HepG2 (cell line): ENCODE results near the gene TEAD1. TPM values are rescaled to one million over a fixed set of nuclear protein-coding genes. Genes with fewer than 3 reads are reported as not detected.

Source experiments
- ATAC-seq: fragments of 200-7000 bp; cut with Tn5 transposase; 3 replicates; pipeline ENCODE4 v1.9.1; 2020; ENCODE audit warnings: mild to moderate bottlenecking, moderate library complexity
- BruUV-seq: library from RNA; stranded (reverse); fragments of 400-500 nt; replicated peaks from 2 replicates; lab custom pipeline; 2021; lab: Mats Ljungman, UMichigan
- CTCF ChIA-PET: fragments of 300-600 bp; formaldehyde crosslinking; extraction: SDS; loops from one replicate; lab custom pipeline; 2021; ENCODE audit warnings: low total read pairs, inconsistent platforms, low intra/inter-chr PET ratio; lab: Yijun Ruan, JAX
- POLR2A ChIA-PET: fragments of 350-600 bp; sonication (Branson Sonifier 250); formaldehyde crosslinking; loops from one replicate; lab custom pipeline; 2020; ENCODE audit warnings: antibody characterized with exemption, inconsistent platforms; lab: Yijun Ruan, JAX
- DNase-seq: peaks from one replicate; pipeline ENCODE4 v3.0.0-alpha.2; 2015; ENCODE audit warnings: low spot score
- FAIRE-seq: peaks from 3 replicates; lab custom pipeline; 2011; peaks lifted over from hg19 to GRCh38; lab: Jason Lieb, UNC
- H2AFZ ChIP-seq: one replicate; pipeline ENCODE4 v1.6.1; 2011; ENCODE audit warnings: low read length, inconsistent platforms
- H3K27ac ChIP-seq: fragments of 300-600 bp; 3 replicates; pipeline ENCODE4 v1.8.0; 2011; ENCODE audit warnings: mixed run types, mild to moderate bottlenecking, mixed read lengths, low read length, inconsistent platforms; ENCODE audit not compliant: insufficient read depth; ENCODE audit errors: extremely low read length
- H3K27me3 ChIP-seq, 2 experiments: fragments of 200-600 bp in 1 of 2; 2 replicates in 1 of 2; 3 replicates in 1 of 2; pipeline versions ENCODE4 v1.6.0 to v1.8.0; 2011; ENCODE audit warnings: low read length in 2 of 2, mild to moderate bottlenecking in 2 of 2, moderate library complexity in 2 of 2, inconsistent platforms in 1 of 2; ENCODE audit not compliant: insufficient read depth in 2 of 2, control insufficient read depth in 1 of 2
- H3K36me3 ChIP-seq, 2 experiments: fragments of 200-600 bp in 1 of 2; replicated peaks in 1 of 2; 2 replicates in 1 of 2; 3 replicates in 1 of 2; pipeline versions ENCODE4 v1.5.1 to v1.8.0; 2011; ENCODE audit warnings: low read length in 2 of 2, inconsistent platforms in 1 of 2; ENCODE audit not compliant: insufficient read depth in 2 of 2, control insufficient read depth in 1 of 2
- H3K4me1 ChIP-seq: 2 replicates; pipeline ENCODE4 v1.5.1; 2012; ENCODE audit warnings: low read length, inconsistent platforms; ENCODE audit not compliant: insufficient read depth
- H3K4me2 ChIP-seq: 2 replicates; pipeline ENCODE4 v1.6.0; 2011; ENCODE audit warnings: low read depth, low read length, inconsistent platforms
- H3K4me3 ChIP-seq, 3 experiments: fragments of 200-600 bp in 1 of 3; sonication (generic), shearing (Covaris generic) in 1 of 3; replicated peaks in 1 of 3; 2 replicates each; pipeline ENCODE4 v1.5.1; 2011 to 2016; ENCODE audit warnings: low read length in 3 of 3, inconsistent platforms in 2 of 3, low read depth in 2 of 3, mild to moderate bottlenecking in 2 of 3, control low read depth in 1 of 3, mixed read lengths in 1 of 3; ENCODE audit not compliant: insufficient read depth in 1 of 3
- H3K79me2 ChIP-seq: one replicate; pipeline ENCODE4 v1.6.1; 2011; ENCODE audit warnings: low read length, inconsistent platforms; ENCODE audit not compliant: insufficient read depth
- H3K9ac ChIP-seq: 2 replicates; pipeline ENCODE4 v1.6.0; 2011; ENCODE audit warnings: mild to moderate bottlenecking, low read depth, low read length, inconsistent platforms; ENCODE audit not compliant: insufficient read depth
- H3K9me3 ChIP-seq: 2 replicates; pipeline ENCODE4 v1.5.1; 2012; ENCODE audit warnings: mild to moderate bottlenecking, low read length
- H4K20me1 ChIP-seq: 2 replicates; pipeline ENCODE4 v1.6.0; 2011; ENCODE audit warnings: inconsistent platforms, mild to moderate bottlenecking, low read length, moderate library complexity; ENCODE audit not compliant: insufficient read depth
- EZH2 ChIP-seq: conservative IDR thresholded peaks from 2 replicates; pipeline ENCODE4 v1.6.1; 2012; ENCODE audit warnings: mild to moderate bottlenecking, low read depth, low read length, moderate library complexity
- GABPB1 ChIP-seq: IDR thresholded peaks from 2 replicates; pipeline ENCODE4 v1.6.1; 2016; ENCODE audit warnings: mild to moderate bottlenecking, missing genetic modification reagents, moderate library complexity, missing compliant biosample characterization
- GATAD1 ChIP-seq: IDR thresholded peaks from 2 replicates; pipeline ENCODE4 v1.6.1; 2016; ENCODE audit warnings: missing genetic modification reagents, missing compliant biosample characterization
- KDM1A ChIP-seq: IDR thresholded peaks from 2 replicates; pipeline ENCODE4 v1.6.1; 2016; ENCODE audit warnings: missing compliant biosample characterization
- NR0B2 ChIP-seq: sonication (generic); formaldehyde crosslinking; IDR thresholded peaks from 2 replicates; pipeline ENCODE4 v1.4.0; 2020; ENCODE audit warnings: mild to moderate bottlenecking, missing genetic modification reagents
- SP140L ChIP-seq: sonication (generic); formaldehyde crosslinking; IDR thresholded peaks from 2 replicates; pipeline ENCODE4 v1.4.0; 2020; ENCODE audit warnings: missing genetic modification reagents, borderline replicate concordance
- ZFP91 ChIP-seq: sonication (generic); formaldehyde crosslinking; IDR thresholded peaks from 2 replicates; pipeline ENCODE4 v1.9.0; 2022; ENCODE audit warnings: missing genetic modification reagents, mild to moderate bottlenecking, borderline replicate concordance
- ZNF432 ChIP-seq: sonication (generic); formaldehyde crosslinking; IDR thresholded peaks from 2 replicates; pipeline ENCODE4 v1.5.0; 2020; ENCODE audit warnings: missing genetic modification reagents, mild to moderate bottlenecking, borderline replicate concordance
- ZNF558 ChIP-seq: sonication (generic); formaldehyde crosslinking; IDR thresholded peaks from 2 replicates; pipeline ENCODE4 v1.9.0; 2022; ENCODE audit warnings: mild to moderate bottlenecking, missing genetic modification reagents, borderline replicate concordance
- whole genome bisulfite sequencing: methylation state at CpG from one replicate; pipeline ENCODE4 v1.1.6; 2017; ENCODE audit warnings: low lambda C conversion rate; 5-methylcytosine and 5-hydroxymethylcytosine counted together
- in situ Hi-C: cut with HindIII; loops from 2 replicates; pipeline ENCODE4 v1.10.0; 2017; ENCODE audit warnings: low pct_unique_long_range_greater_than_20kb; ENCODE audit not compliant: extremely low pct_ligation_motif_present
- intact Hi-C: fragments of 100-400 bp; cut with micrococcal nuclease; formaldehyde crosslinking; loops from one replicate; pipeline ENCODE4 v1.10.0; 2022; ENCODE audit not compliant: unreplicated experiment
- polyA plus RNA-seq, 8 experiments: library from polyadenylated mRNA; depleted of rRNA in 3 of 8; stranded (reverse) in 7 of 8; unstranded in 1 of 8; fragments of >200 nt; fragmentation: Illumina TruSeq in 4 of 8; extraction: Trizol in 4 of 8; gene quantifications; 2 replicates each; pipeline versions ENCODE4 v1.2.1 to v1.2.3, GENCODE V29; 2011 to 2016; ENCODE audit warnings: low read depth in 4 of 8, missing spikeins in 1 of 8, mixed read lengths in 1 of 8; ENCODE audit not compliant: insufficient read depth in 1 of 8
- total RNA-seq, 5 experiments: library from RNA; depleted of rRNA; stranded (reverse); fragments of >200 nt; fragmentation: Illumina TruSeq; extraction: Trizol; gene quantifications; 2 replicates each; pipeline ENCODE4 v1.2.3, GENCODE V29; 2016; ENCODE audit warnings: low read depth in 1 of 5
- TF ChIP-seq, protein P1 (sequence below): sonication (generic); formaldehyde crosslinking; IDR thresholded peaks from 2 replicates; pipeline ENCODE4 v1.8.1; 2023; ENCODE audit warnings: missing genetic modification reagents, mild to moderate bottlenecking, borderline replicate concordance

TEAD1 gene
- total and polyA plus RNA-seq, 2 of the 13 experiments (the other 11 are each of a cell fraction or from before 2014, with no cell fraction given): 20.1 to 30.5 TPM

GRCh38 chr11:12876340-12876739 is 202.1 kb downstream of the TEAD1 start:
- no peak for ATAC-seq
- Histone ChIP-seq H4K20me1 (no peaks in the 10 kb centered on the region), H3K79me2 (no peaks in the 10 kb centered on the region), H3K9me3 (no peaks in the 10 kb centered on the region), H3K4me2 (no peak overlapping the region), H3K27ac (no peak overlapping the region)
- CTCF ChIA-PET: no interaction called here
- BruUV-seq: no TSS peak
- in situ Hi-C loops: no loop called here
- no peak for TF ChIP-seq ZFP91 (CRISPR knock-in tag)
- no peak for TF ChIP-seq ZNF558
- TF ChIP-seq GATAD1: no peak
- no peak for TF ChIP-seq GABPB1
- TF ChIP-seq KDM1A (CRISPR knock-in tag): no peak
- TF ChIP-seq NR0B2 (CRISPR knock-in tag): no peak
- TF ChIP-seq, protein P1, sequence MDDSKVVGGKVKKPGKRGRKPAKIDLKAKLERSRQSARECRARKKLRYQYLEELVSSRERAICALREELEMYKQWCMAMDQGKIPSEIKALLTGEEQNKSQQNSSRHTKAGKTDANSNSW (CRISPR knock-in tag): no peak
- no peak for TF ChIP-seq ZNF432 (CRISPR knock-in tag)
- no peak for TF ChIP-seq SP140L (CRISPR knock-in tag)
- TF ChIP-seq EZH2: no peak
- TF ChIP-seq, all 625 proteins: peak for 0
- H2AFZ ChIP-seq: no peak overlapping the region
- POLR2A ChIA-PET: no interaction called here
- intact Hi-C loops: no loop called here
- FAIRE-seq (no peak), DNase-seq (no peak)
- no peaks in the 10 kb centered on the region for H3K4me1 ChIP-seq
- 99% methylated on average over 5 of the region's 5 CpGs for WGBS
- H3K36me3 ChIP-seq: peaks cover 4 to 24% of the 10 kb centered on the region in 2 experiments; a peak in 4 of 5 replicates
- H3K27me3 ChIP-seq: no peaks in the 10 kb centered on the region
- no peak overlapping the region for H3K9ac ChIP-seq
- H3K4me3 ChIP-seq: no peak overlapping the region
